GM19467 (cell line): Measurements from ENCODE around the gene HAUS6.
"Not testable (repeated sequence)": the region's sequence is repeated elsewhere in the genome, so short reads cannot be mapped to it uniquely, and the experiment has no call there.

Source experiments
- ATAC-seq: cut with Tn5 transposase; IDR thresholded peaks from one replicate; pipeline ENCODE4 v1.9.1; 2021; ENCODE audit warnings: mild to moderate bottlenecking, moderate library complexity; ENCODE audit not compliant: unreplicated experiment

The HAUS6 gene, protein sequence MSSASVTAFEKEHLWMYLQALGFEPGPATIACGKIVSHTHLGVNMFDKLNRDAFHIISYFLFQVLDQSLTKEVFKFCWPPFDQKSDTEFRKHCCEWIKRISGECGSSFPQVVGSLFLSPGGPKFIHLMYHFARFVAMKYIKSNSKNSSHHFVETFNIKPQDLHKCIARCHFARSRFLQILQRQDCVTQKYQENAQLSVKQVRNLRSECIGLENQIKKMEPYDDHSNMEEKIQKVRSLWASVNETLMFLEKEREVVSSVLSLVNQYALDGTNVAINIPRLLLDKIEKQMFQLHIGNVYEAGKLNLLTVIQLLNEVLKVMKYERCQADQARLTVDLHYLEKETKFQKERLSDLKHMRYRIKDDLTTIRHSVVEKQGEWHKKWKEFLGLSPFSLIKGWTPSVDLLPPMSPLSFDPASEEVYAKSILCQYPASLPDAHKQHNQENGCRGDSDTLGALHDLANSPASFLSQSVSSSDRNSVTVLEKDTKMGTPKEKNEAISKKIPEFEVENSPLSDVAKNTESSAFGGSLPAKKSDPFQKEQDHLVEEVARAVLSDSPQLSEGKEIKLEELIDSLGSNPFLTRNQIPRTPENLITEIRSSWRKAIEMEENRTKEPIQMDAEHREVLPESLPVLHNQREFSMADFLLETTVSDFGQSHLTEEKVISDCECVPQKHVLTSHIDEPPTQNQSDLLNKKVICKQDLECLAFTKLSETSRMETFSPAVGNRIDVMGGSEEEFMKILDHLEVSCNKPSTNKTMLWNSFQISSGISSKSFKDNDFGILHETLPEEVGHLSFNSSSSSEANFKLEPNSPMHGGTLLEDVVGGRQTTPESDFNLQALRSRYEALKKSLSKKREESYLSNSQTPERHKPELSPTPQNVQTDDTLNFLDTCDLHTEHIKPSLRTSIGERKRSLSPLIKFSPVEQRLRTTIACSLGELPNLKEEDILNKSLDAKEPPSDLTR

DNA sequence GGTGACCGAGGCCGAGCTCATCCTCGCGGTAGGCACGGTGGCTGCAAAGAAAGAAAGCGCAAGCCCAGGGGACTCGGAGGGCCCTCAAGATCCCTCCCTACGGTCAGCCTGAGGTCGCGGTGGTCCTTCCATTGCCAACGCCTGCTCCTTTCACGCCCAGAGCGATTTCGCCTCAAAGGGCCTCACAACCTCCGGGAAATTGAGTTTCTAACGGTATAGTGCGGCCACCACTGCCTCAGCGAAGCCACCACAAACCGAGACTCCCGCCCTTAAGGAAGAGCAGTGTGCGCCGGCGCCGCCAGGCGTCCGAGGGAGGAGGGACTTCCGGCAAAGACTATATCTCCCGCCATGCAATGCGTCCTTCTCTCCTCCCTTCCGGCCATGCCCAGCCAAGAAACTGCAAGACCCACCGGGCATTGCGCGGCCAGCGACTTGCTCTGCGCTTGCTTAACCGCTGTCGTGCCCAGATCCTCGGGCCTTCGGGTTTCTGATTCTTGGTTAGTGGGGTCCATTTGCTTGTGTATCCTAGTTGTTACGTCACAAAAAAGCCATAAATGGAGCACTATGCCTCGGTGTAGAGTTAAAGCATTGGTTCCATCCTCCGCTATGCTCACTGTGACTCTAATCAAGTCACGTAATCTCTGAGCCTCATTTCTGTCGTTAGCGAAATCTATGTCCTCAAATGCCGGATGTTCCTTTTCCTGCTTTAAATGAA is at the start of gene HAUS6:
TSS of gene HAUS6 (minus strand) at position 274 of the 715 bp plus-strand sequence. CDS start at position 21, 253 bp downstream.
- peak; percentile 99 for ATAC-seq

DNA sequence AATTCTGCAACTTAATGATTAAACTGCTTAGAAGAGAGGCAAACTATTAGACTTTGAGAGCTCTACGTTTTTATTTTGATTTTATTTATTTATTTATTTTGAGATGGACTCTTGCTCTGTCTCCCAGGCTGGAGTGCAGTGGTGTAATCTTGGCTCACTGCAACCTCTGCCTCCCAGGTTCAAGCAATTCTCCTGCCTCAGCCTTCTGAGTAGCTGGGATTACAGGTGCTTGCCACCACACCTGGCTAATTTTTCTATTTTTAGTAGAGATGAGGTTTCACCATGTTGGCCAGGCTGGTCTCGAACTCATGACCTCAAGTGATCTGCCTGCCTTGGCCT is 49.4 kb upstream of the HAUS6 start:
- not testable (repeated sequence) for ATAC-seq

DNA sequence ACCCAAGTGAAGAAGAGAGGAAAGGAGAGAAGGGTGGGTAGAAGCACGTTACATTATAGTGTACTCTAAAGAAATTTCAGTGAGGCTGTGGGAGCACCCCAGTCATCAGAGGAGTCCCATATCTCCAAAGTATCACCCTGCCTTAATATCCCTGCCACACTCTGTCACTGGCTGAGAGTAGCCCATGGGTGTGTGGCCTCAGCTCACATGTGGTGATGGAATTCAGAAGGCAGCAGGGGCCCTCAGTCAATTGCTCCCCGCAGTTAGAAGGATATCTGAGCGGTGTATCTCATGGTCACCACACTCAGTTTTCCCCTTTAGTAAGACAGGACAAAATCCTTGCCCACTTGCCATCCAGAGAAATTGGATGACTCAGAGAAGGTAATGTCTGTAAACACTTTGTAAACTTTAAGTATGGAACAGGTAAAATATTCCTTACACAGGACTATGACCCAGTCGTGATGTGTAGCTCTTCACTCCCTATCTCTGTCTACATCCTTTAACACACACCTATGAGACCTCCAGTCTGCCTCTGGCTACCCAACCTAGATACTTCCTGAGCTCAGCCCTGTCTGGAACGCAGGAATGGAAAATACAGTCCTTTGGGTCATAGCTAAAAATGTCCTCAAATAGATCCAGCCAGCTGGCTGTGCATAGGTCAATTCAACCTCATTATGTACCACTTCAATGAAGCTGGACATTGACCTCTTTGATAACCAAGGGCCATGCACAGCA is 48.9 kb upstream of the HAUS6 start:
- ATAC-seq, result no peak

DNA sequence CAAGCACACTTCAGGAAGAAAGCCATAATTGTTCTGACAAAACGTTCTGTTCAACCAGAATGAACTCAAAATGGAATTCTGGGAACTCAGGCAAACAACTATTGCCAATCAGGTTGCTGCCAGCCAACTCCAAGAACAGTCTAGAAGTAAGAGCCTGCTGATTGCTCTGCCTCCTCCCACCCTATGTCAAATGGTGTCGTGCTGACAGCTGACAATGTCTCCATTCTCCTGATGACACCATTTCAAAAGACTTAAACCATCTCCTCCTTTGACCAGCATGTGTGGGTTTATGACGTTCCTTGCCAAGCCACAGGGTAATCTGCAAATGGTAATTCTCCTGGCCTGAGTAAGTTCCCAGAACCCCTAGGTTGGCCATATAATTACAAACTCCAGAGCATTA is 46.5 kb upstream of the HAUS6 start:
- no peak for ATAC-seq

DNA sequence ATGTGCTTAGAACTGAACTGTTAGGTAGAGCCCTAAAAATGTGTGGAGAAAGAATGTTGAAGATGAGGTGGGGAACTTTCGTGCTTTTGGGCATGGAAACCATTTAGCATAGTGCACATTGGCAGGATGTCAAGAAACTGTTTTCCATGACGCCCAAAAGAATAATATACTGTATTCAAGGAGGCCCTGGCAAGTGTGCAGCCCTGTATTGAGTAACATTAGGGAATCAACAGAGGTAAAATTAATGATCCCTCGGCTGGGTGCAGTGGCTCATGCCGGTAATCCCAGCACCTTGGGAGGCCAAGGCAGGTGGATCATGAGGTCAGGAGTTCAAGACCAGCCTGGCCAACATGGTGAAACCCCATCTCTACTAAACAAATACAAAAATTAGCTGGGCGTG is 45.5 kb upstream of the HAUS6 start:
- ATAC-seq, result no peak

DNA sequence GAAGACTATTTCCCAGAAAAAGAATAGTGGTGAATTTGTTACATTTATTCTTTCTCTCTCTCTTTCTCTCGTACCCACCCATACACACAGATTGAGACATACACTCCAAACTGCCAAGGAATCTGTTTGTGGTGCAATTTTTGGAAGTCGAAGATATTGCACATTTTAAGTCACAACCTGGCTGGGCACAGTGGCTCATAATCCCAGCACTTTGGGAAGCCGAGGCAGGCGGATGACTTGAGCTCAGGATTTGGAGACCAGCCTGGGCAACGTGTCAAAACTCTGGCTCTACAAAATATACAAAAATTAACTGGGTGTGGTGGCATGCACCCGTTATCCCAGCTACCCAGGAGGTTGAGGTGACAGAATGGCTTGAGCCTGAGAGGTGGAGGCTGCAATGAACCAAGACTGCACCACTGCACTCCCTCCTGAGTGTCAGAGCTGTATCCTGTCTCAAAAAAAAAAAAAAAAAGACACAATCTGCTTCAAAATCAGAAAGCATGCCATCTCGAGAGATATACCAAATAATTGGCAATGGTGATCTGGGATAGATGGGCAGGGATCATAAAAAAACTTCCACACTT is 43.8 kb upstream of the HAUS6 start:
- no peak for ATAC-seq

DNA sequence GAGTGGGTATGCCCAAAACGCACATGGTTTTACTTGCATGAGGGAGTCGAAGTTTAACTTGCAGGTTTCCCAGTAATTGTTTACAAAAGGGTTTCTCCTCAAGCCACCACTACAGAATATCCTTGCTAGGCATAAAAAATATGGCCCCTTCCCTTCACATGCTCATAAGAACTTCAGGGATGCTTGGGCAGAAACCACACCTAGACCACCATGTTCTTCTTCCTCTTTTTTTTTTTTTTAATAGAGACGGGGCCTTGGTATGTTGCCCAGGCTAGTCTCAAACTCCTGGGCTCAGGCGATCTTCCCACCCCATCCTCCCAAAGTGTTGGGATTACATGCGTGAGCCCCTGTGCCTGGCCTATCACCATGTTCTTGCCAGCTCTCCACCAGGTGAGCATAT is 43.2 kb upstream of the HAUS6 start:
- no peak for ATAC-seq

DNA sequence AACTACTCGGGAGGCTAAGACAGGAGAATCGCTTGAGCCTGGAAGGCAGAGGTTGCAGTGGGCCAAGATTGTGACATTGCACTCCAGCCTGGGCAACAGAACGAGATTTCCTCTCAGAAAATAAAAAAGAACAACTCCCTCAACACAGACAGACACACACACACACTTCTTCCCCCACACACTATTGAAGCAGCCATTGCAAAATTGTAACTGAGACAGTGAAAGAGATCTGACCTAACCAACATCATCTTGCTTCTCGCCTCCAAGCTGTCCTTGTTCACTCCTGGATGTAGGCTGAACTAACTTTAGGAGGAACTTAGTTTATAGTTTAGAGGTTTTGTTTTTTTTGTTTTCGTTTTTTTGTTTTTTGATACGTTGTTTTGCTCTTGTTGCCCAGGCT is 37.6 kb upstream of the HAUS6 start:
- no peak for ATAC-seq

DNA sequence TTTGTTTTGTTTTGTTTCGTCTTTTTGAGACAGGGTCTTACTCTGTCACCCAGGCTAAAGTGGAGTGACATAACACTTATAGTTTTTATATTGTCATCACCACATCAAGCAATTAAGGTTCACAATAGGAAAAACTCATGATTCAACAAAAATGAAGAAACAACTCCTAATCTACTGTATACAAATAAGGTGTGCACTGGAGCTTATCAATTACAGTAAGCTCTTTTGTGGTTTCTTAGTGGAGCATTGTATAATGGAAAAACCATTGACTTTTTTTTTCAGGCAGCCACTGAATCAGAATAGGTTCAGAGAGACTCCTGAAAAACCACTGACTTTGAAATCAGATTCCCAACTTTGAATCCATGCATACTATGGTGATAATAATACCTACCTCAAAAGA is 35.4 kb upstream of the HAUS6 start:
- no peak for ATAC-seq

DNA sequence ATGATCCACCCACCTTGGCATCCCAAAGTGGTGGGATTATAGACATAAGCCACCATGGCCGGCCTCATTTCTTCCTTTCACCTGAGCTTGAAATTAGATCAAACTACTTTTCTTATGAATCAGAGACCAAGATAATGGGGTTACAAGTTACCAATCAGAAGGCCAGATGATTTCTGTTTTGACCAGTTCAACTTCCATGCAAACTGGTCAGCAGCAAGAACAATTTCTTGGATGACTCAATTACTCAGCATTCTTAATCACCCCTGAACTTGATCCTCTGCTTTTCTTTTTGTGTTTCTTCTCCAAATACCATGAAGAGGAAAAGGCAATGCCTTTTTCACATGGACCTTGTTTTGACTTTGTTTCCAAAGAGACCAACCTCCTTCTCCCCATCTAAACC is 34.6 kb upstream of the HAUS6 start:
- no peak for ATAC-seq

DNA sequence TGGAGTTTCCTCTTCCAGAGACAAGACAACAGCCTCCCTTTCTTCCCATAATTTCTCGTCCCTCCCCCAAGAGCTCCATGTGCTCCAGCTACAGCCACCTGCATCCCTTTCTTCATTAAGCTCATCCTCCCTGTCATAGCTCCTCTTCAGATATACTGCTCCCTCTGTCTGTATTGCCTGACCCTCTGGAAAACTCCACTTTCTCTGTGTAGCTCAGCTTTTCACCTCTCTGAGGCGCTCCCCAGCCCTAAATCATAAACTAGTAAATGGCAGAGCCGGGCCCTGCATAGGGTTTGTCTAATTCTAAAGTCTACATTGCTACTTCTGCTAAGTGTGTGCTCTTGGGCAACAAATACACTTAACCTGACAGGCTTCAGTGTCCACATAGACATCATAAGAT is 33.4 kb upstream of the HAUS6 start:
- ATAC-seq, result no peak

DNA sequence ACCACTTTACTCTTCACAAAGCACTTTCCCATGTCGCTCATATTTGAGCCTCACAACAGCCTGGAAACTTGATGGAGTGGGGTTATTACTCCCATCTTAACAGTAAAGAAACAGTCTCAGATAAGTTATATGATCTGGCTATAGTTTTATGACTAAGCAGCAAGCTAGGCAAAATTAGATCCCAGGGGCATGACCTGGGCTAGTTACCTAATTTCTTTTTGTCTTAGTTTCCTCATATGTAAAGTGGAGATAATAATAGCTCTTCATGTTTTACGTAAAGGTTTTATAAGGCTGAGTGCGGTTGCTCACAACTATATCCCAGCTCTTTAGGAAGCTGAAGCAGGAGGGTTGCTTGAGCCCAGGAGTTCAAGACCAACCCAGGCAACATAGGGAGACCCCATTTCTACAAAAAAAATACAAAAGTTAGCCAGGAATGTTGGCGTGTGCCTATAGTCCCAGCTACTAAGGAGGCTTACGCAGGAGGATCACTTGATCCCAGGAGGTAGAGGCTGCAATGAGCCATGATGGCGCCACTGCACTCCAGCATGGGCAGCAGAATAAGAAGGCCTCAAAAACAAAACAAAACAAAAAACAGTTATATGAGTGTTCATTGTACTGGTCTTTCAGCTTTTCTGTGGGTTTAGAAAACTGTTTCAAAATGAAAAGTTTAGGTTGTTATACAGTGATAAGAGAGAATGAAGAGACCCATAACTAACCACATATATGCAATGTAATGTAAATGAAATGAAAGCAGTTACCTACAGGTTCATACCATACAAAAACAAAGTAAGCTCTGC is 31.0 kb upstream of the HAUS6 start:
- no peak for ATAC-seq

DNA sequence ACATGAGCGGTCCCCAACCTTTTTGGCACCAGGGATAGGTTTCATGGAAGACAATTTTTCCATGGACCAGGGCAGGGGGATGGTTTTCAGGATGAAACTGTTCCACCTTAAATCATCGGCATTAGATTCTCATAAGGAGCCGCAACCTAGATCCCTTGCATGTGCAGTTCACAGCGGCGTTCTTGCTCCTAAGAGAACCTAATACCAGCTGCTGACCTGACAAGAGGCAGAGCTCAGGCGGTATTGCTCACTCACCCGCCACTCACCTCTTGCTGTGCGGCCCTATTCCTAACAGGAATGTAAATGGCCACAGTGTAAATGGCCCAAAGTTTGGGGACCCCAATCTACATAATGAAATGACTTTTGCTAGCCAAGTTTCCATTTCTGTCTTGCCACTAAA is 27.7 kb upstream of the HAUS6 start:
- ATAC-seq, result no peak

DNA sequence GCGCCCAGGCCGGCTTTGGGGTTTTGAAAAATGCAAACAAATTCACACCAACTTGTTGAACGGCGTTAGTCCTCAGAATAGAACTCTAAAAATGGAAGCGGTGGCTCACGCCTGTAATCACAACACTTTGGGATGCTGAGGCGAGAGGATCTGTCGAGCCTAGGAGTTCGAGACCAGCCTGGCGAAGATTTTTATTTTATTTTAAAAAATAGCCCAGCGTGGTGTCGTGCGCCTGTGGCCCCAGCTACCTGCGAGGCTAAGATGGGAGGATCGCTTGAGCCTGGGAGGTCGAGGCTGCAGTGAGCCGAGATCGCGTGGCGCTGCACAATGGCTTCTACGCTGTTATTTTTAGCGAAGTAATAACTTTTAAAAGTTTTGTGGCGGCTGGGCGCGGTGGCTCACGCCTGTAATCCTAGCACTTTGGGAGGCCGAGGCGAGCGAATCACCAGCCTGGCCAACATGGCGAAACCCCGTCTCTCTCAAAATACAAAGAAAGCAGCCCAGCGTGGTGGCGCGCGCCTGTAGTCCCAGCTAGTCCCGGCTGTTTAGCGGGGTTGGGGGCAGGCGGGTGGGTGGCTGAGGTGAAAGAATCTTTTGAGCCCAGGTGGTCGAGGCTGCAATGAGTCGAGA is 25.3 kb upstream of the HAUS6 start:
- ATAC-seq, result peak; percentile 3

DNA sequence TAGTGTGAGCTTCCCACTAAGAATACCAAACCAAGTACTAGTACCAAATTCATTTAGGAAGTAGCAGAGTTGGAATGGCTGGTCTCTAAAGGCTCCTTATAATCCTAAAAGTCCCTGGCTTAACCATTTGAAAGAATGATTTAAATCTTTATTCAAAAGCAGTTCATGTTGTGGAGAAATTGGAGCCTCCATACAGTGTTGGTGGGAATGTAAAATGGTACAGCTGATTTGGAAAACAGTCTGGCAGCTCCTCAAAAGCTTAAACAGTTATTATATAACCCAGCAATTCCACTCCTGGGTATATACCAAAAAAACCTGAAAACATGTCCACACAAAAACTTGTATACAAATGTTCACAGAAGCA is 21.7 kb upstream of the HAUS6 start:
- no peak for ATAC-seq

DNA sequence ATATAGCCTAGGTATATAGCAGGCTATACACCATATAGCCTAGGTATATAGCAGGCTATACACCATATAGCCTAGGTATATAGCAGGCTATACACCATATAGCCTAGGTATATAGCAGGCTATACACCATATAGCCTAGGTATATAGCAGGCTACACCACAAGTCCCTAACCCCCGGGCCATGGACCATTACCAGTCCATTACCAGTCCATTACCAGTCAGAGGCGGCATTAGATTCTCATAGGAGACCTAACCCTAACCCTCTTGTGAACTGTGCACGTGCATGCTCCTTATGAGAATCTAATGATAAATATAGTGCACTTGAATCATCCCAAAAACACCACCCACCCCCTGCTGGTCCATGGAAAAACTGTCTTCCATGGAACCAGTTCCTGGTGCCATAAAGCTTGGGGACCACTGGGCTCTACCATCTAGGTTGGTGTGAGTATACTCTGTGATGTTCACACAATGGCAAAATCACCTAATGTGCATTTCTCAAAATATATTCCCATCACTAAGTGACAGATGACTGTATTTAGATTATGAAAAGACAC is 19.9 kb upstream of the HAUS6 start:
- ATAC-seq, result no peak

DNA sequence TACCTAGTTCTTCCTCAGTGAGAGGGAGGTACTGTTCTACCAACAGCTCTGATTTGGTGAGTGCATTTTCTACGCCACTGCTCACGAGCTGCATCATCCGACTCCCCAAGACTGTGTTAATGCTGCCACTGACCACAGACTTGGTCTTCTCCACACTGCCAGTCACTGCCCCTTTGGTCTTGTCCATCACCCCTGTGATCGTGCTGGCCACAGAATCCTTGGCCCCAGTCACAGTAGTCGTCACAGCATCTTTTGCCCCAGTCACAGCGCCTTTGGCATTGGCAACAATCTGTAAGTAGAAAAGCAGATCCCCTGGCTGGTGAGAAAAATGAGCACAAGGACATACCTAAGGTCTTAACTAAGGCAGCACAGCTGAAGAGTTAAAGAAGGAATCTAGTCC is 18.2 kb upstream of the HAUS6 start:
- no peak for ATAC-seq

DNA sequence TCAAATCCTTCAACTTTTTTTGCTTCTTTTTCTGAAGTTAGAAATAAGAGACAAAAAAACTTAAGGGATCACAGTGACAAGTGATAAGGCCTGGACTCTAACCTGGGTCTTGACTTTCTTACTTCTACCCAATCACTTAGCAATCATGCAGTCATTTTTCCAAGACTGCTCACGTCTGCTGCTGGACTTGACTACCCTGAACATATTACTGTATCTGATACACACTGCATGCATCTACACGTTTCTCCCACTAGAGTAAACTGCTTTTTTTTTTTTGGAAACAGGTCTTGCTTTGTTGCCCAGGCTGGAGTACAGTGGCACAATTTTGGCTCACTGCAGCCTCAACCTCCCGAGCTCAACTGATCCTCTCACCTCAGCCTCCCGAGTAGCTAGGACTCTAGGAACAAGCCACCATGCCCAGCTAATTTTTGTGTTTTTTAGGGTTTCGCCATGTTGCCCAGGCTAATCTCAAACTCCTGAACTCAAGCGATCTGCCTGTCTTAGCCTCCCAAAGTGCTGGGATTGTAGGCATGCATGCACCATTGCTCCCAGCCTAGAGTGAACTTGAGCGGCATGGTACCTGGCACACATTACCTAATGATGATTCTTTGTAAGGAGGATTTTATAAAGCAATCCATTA is 17.2 kb upstream of the HAUS6 start:
- no peak for ATAC-seq
